K562 (cell line): ENCODE measurements around the gene SRCAP. TPM values are rescaled to one million over a fixed set of nuclear protein-coding genes. Genes with fewer than 3 reads are reported as not detected.

Experiments used
- CBFA2T2 ChIP-seq: fragments of 450-650 bp; conservative IDR thresholded peaks from 2 replicates; pipeline ENCODE4 v1.6.1; 2017; ENCODE audit warnings: mild to moderate bottlenecking
- CBX1 ChIP-seq: sonication (generic); IDR thresholded peaks from 2 replicates; pipeline ENCODE4 v1.6.1; 2016; ENCODE audit warnings: antibody characterized with exemption, low read depth, mild to moderate bottlenecking
- CXXC5 ChIP-seq: fragments of 250-450 bp; sonication (Bioruptor Pico); IDR thresholded peaks from 2 replicates; pipeline ENCODE4 v1.8.0; 2022; ENCODE audit warnings: inconsistent platforms, mild to moderate bottlenecking, moderate library complexity
- ELF1 ChIP-seq: fragments of 200-800 bp; sonication (Bioruptor generic); IDR thresholded peaks from 2 replicates; pipeline ENCODE4 v1.6.1; 2016; ENCODE audit warnings: missing genetic modification characterization, missing compliant biosample characterization
- ELK1 ChIP-seq: sonication (generic); formaldehyde crosslinking; IDR thresholded peaks from 2 replicates; pipeline ENCODE4 v1.8.1; 2022; ENCODE audit warnings: missing genetic modification reagents
- FOXA3 ChIP-seq, 2 experiments: fragments of 450-650 bp in 1 of 2; sonication (generic) in 1 of 2; formaldehyde crosslinking; IDR thresholded peaks in 1 of 2; conservative IDR thresholded peaks in 1 of 2; 2 replicates each; pipeline versions ENCODE4 v1.4.0 to v1.8.0; 2020 to 2022; ENCODE audit warnings: mild to moderate bottlenecking in 2 of 2, missing genetic modification reagents in 1 of 2
- MAFK ChIP-seq: IDR thresholded peaks from 2 replicates; pipeline ENCODE4 v1.6.1; 2011; ENCODE audit warnings: low read length, improper control_type of control experiment
- NRF1 ChIP-seq, 2 experiments: fragments of 450-650 bp; IDR thresholded peaks in 1 of 2; conservative IDR thresholded peaks in 1 of 2; 2 replicates each; pipeline ENCODE4 v1.6.1; 2014; ENCODE audit warnings: mild to moderate bottlenecking in 2 of 2
- RAD51 ChIP-seq: fragments of 450-650 bp; IDR thresholded peaks from 2 replicates; pipeline ENCODE4 v1.7.1; 2016; ENCODE audit warnings: low read depth, mild to moderate bottlenecking, borderline replicate concordance
- RFX5 ChIP-seq: IDR thresholded peaks from 2 replicates; pipeline ENCODE4 v1.6.1; 2011; ENCODE audit warnings: low read depth, mild to moderate bottlenecking, improper control_type of control experiment, low read length
- TFAP4 ChIP-seq: sonication (generic); formaldehyde crosslinking; IDR thresholded peaks from 2 replicates; pipeline ENCODE4 v1.8.0; 2022; ENCODE audit warnings: missing genetic modification reagents, mild to moderate bottlenecking, moderate library complexity, borderline replicate concordance
- ZBTB17 ChIP-seq: fragments of 450-650 bp; formaldehyde crosslinking; IDR thresholded peaks from 2 replicates; pipeline ENCODE4 v1.4.0; 2020; ENCODE audit warnings: mild to moderate bottlenecking
- ZBTB40 ChIP-seq, 2 experiments: fragments of 450-650 bp in 1 of 2; sonication (generic) in 1 of 2; formaldehyde crosslinking in 1 of 2; IDR thresholded peaks; 2 replicates each; pipeline versions ENCODE4 v1.7.1 to v1.9.0; 2016 to 2022; ENCODE audit warnings: inconsistent platforms in 1 of 2, mild to moderate bottlenecking in 1 of 2, missing genetic modification reagents in 1 of 2
- ZFX ChIP-seq: sonication (generic); formaldehyde crosslinking; IDR thresholded peaks from 2 replicates; pipeline ENCODE4 v1.8.0; 2022; ENCODE audit warnings: mild to moderate bottlenecking, missing genetic modification reagents, moderate library complexity
- polyA plus RNA-seq, 8 experiments: library from polyadenylated mRNA; depleted of rRNA in 4 of 8; stranded (reverse) in 5 of 8; unstranded in 3 of 8; fragments of >200 nt; fragmentation: Nextera tagmentation in 2 of 8; fragmentation: Illumina TruSeq in 1 of 8; extraction: Ambion mirVana in 2 of 8; extraction: Trizol in 1 of 8; gene quantifications; 2 replicates each; pipeline versions ENCODE4 v1.2.1 to v1.2.3, GENCODE V29; 2011 to 2014; ENCODE audit warnings: inconsistent platforms in 1 of 8, missing spikeins in 1 of 8
- total RNA-seq, 7 experiments: library from RNA; depleted of rRNA in 6 of 7; stranded (reverse); fragments of >200 nt in 6 of 7; fragmentation: Illumina TruSeq in 2 of 7; extraction: Trizol in 2 of 7; gene quantifications; 2 replicates each; pipeline versions ENCODE4 v1.2.1 to v1.2.3, GENCODE V29; 2011 to 2021; ENCODE audit warnings: low replicate concordance in 1 of 7

SRCAP gene
- total and polyA plus RNA-seq, 9 of the 15 experiments (the other 6 are each of a cell fraction or from before 2014, with no cell fraction given), result 0.21 to 62.6 (median 5.8) TPM

GRCh38 chr16:30747799-30748633, 49.0 kb downstream of the SRCAP start, which contains the start of gene PHKG2 (continued):
- TF ChIP-seq ZBTB40 (IDR thresholded peaks at IDR 0.05), result peak; percentile 42
- no peak for TF ChIP-seq ZBTB40 (CRISPR knock-in tag; IDR thresholded peaks at IDR 0.05)
- no peak for TF ChIP-seq ELK1 (CRISPR knock-in tag)
- no peak for TF ChIP-seq MAFK
- peak; percentile 73 for TF ChIP-seq ZFX (CRISPR knock-in tag)
- TF ChIP-seq RAD51, result peak; percentile 97
- TF ChIP-seq CBFA2T2, result peak; percentile 77
- TF ChIP-seq RFX5, result no peak
- TF ChIP-seq CXXC5 (CRISPR knock-in tag), result peak; percentile 86
- peak; percentile 98 for TF ChIP-seq ELF1 (tag)
- peak; percentile 90 to 92 for TF ChIP-seq NRF1 (conservative IDR thresholded peaks at IDR 0.05 in 1 of 2, IDR thresholded peaks at IDR 0.05 in 1 of 2)
- peak; percentile 59; the same call in 1 of the 2 replicates for TF ChIP-seq ZBTB17 (CRISPR knock-in tag)
- 0 out of 4 replicates have a peak, but pooled peaks of 1 of the 2 experiments have one; percentile 31 for TF ChIP-seq FOXA3 (CRISPR knock-in tag; conservative IDR thresholded peaks at IDR 0.05 in 1 of 2, IDR thresholded peaks at IDR 0.05 in 1 of 2)
- peak; percentile 76 for TF ChIP-seq TFAP4 (CRISPR knock-in tag)
- 0 out of 2 replicates have a peak, but pooled peaks have one; percentile 50 for TF ChIP-seq CBX1
